B cell (primary cell): ENCODE measurements around the gene DPYSL4. TPM values are rescaled to one million over a fixed set of nuclear protein-coding genes. Genes with fewer than 3 reads are reported as not detected.

ENCODE experiments used
- ATAC-seq: fragments of 200-7000 bp; cut with Tn5 transposase; one replicate; pipeline ENCODE4 v1.10.0; 2021; ENCODE audit warnings: low read depth, mild to moderate bottlenecking, moderate number of reproducible peaks, moderate library complexity
- CTCF ChIA-PET: fragments of 350-600 bp; sonication (Branson Sonifier 250); formaldehyde crosslinking; loops from one replicate; lab custom pipeline; 2021; ENCODE audit warnings: antibody characterized with exemption, inconsistent platforms; lab: Charles Lee
- POLR2A ChIA-PET: fragments of 350-600 bp; sonication (Branson Sonifier 250); formaldehyde crosslinking; loops from one replicate; lab custom pipeline; 2021; ENCODE audit warnings: antibody characterized with exemption; lab: Charles Lee
- DNase-seq: peaks from one replicate; pipeline ENCODE4 v3.0.0; 2013
- H2AFZ ChIP-seq: 2 replicates; pipeline ENCODE4 v1.6.1; 2012; ENCODE audit warnings: mild to moderate bottlenecking, low read depth, low read length; ENCODE audit not compliant: insufficient read depth, poor library complexity, severe bottlenecking
- H3K27ac ChIP-seq, 2 donors: 1 replicate in 1 of 2; 2 replicates in 1 of 2; pipeline ENCODE4 v1.5.1; 2012 to 2013; ENCODE audit warnings: low read length in 2 of 2, mild to moderate bottlenecking in 2 of 2, moderate library complexity in 1 of 2
- H3K27me3 ChIP-seq, 4 experiments: fragments of 200-600 bp in 1 of 4; sonication (generic) in 1 of 4; replicated peaks in 1 of 4; 1 replicate in 2 of 4; 2 replicates in 2 of 4; pipeline versions ENCODE4 v1.6.1 to v1.7.0; 2013 to 2016; ENCODE audit warnings: low read length in 3 of 4, mild to moderate bottlenecking in 2 of 4, mixed read lengths in 1 of 4, moderate library complexity in 1 of 4; ENCODE audit not compliant: insufficient read depth in 4 of 4, control insufficient read depth in 3 of 4; ENCODE audit errors: control extremely low read depth in 1 of 4
- H3K36me3 ChIP-seq, 2 experiments: replicated peaks in 1 of 2; 1 replicate in 1 of 2; 2 replicates in 1 of 2; pipeline versions ENCODE4 v1.6.1 to v1.7.1; 2013; ENCODE audit warnings: low read length in 1 of 2; ENCODE audit not compliant: insufficient read depth in 2 of 2, control insufficient read depth in 1 of 2; ENCODE audit errors: control extremely low read depth in 1 of 2, extremely low read depth in 1 of 2
- H3K4me1 ChIP-seq, 2 donors: fragments of 200-600 bp in 1 of 2; sonication (generic) in 1 of 2; 1 replicate in 1 of 2; 2 replicates in 1 of 2; pipeline versions ENCODE4 v1.5.1 to v1.6.1; 2013 to 2017; ENCODE audit warnings: low read length in 2 of 2; ENCODE audit not compliant: control insufficient read depth in 2 of 2, insufficient read depth in 2 of 2
- H3K4me2 ChIP-seq: replicated peaks from 2 replicates; pipeline ENCODE3; 2012; ENCODE audit warnings: mild to moderate bottlenecking, low read depth, low read length; ENCODE audit not compliant: poor library complexity, severe bottlenecking
- H3K4me3 ChIP-seq, 5 experiments: fragments of 200-600 bp in 1 of 5; sonication (generic) in 1 of 5; 1 replicate in 3 of 5; 2 replicates in 2 of 5; pipeline versions ENCODE4 v1.5.1 to v1.7.0; 2011 to 2016; ENCODE audit warnings: low read length in 4 of 5, mild to moderate bottlenecking in 4 of 5, low read depth in 2 of 5, control low read depth in 1 of 5, moderate library complexity in 1 of 5; ENCODE audit not compliant: insufficient read depth in 1 of 5; ENCODE audit errors: control extremely low read depth in 1 of 5, extremely low read depth in 1 of 5
- H3K79me2 ChIP-seq: fragments of 200-600 bp; sonication (generic); one replicate; pipeline ENCODE4 v1.6.0; 2016; ENCODE audit warnings: low read length; ENCODE audit not compliant: control insufficient read depth, insufficient read depth
- H3K9ac ChIP-seq: fragments of 200-600 bp; sonication (generic); 2 replicates; pipeline ENCODE4 v1.6.1; 2017; ENCODE audit warnings: mild to moderate bottlenecking, low read length, moderate library complexity
- H3K9me3 ChIP-seq, 3 donors: one replicate each; pipeline versions ENCODE4 v1.6.1 to v1.7.1; 2013; ENCODE audit warnings: low read length in 2 of 3; ENCODE audit not compliant: control insufficient read depth in 2 of 3, insufficient read depth in 1 of 3; ENCODE audit errors: control extremely low read depth in 1 of 3
- H4K20me1 ChIP-seq: 2 replicates; pipeline ENCODE4 v1.6.0; 2012; ENCODE audit warnings: mild to moderate bottlenecking, low read length; ENCODE audit not compliant: insufficient read depth, control insufficient read depth, poor library complexity, severe bottlenecking
- H3K27ac Mint-ChIP-seq: one replicate; pipeline ENCODE4 v1.8.0; 2021; ENCODE audit warnings: mixed read lengths
- H3K27me3 Mint-ChIP-seq: one replicate; pipeline ENCODE4 v1.8.0; 2021; ENCODE audit warnings: mixed read lengths
- H3K4me1 Mint-ChIP-seq: one replicate; pipeline ENCODE4 v1.8.0; 2021; ENCODE audit warnings: mixed read lengths
- H3K4me3 Mint-ChIP-seq: one replicate; pipeline ENCODE4 v1.8.0; 2021; ENCODE audit warnings: mixed read lengths
- H3K9me3 Mint-ChIP-seq: one replicate; pipeline ENCODE4 v1.8.0; 2022; ENCODE audit warnings: mixed read lengths; ENCODE audit not compliant: insufficient read depth
- CTCF ChIP-seq: fragments of 200-600 bp; IDR thresholded peaks from one replicate; pipeline ENCODE4 v1.8.0; 2022; ENCODE audit warnings: antibody characterized with exemption, mild to moderate bottlenecking
- EZH2 ChIP-seq: IDR thresholded peaks from 2 replicates; pipeline ENCODE4 v1.6.1; 2012; ENCODE audit warnings: borderline replicate concordance, low read depth, mild to moderate bottlenecking, moderate library complexity, low read length; ENCODE audit not compliant: insufficient read depth, poor library complexity, severe bottlenecking
- WGBS: methylation state at CpG from one replicate; pipeline ENCODE4 v1.1.5; 2013; ENCODE audit warnings: missing lambda C conversion rate; ENCODE audit not compliant: insufficient coverage; 5-methylcytosine and 5-hydroxymethylcytosine counted together
- intact Hi-C: fragments of 100-400 bp; cut with micrococcal nuclease; formaldehyde crosslinking; loops from one replicate; pipeline ENCODE4 v1.10.0; 2022
- polyA plus RNA-seq: library from polyadenylated mRNA; depleted of rRNA; stranded (reverse); fragments of >200 nt; gene quantifications from 2 replicates; pipeline ENCODE4 v1.2.3, GENCODE V29; 2012
- total RNA-seq, 2 donors: library from RNA; stranded (reverse); fragments of 120-200 nt in 1 of 2; gene quantifications; 1 replicate in 1 of 2; 2 replicates in 1 of 2; pipeline versions ENCODE4 v1.2.3 to v1.2.4, GENCODE V29; 2013 to 2022

DPYSL4 gene
- total and polyA plus RNA-seq, 2 donors (not counting 1 experiment from before 2014, with no cell fraction given), result 0.03 to 0.22 TPM

GRCh38 chr10:132151286-132151950 lies 35.3 kb upstream of the DPYSL4 start:
- H3K27ac Mint-ChIP-seq, result no peak overlapping the region
- peaks cover 0 to 5% (median 0%) of the 10 kb centered on the region in 3 donors for H3K9me3 ChIP-seq
- no peak overlapping the region for H3K4me3 Mint-ChIP-seq
- H3K36me3 ChIP-seq, result no peaks in the 10 kb centered on the region
- WGBS, result 85% methylated on average over 2 of the region's 3 CpGs
- H3K9ac ChIP-seq, result no peak overlapping the region
- ChIA-PET CTCF (interaction anchor here (1.2 kb wide), 1 partner anchor 8 kb away, joined by 6 read pairs; no protein-coding TSS in a partner anchor), POLR2A (no interaction called here)
- H3K79me2 ChIP-seq, result no peaks in the 10 kb centered on the region
- H2AFZ ChIP-seq, result no peak overlapping the region
- ATAC-seq, result no peak
- no peak overlapping the region for H3K4me2 ChIP-seq
- H3K4me3 ChIP-seq, result no peak overlapping the region
- no peaks in the 10 kb centered on the region for H3K27me3 Mint-ChIP-seq
- H3K4me1 ChIP-seq, result no peaks in the 10 kb centered on the region
- TF ChIP-seq CTCF (no peak), EZH2 (no peak)
- H3K27ac ChIP-seq, result no peak overlapping the region
- intact Hi-C loops, result no loop called here
- no peaks in the 10 kb centered on the region for H3K9me3 Mint-ChIP-seq
- no peaks in the 10 kb centered on the region for H3K4me1 Mint-ChIP-seq
- DNase-seq, result no peak
- no peaks in the 10 kb centered on the region for H4K20me1 ChIP-seq
- no peaks in the 10 kb centered on the region for H3K27me3 ChIP-seq

- Histone ChIP-seq H3K4me3 (no peak overlapping the region), H3K79me2 (no peaks in the 10 kb centered on the region), H3K9ac (no peak overlapping the region), H3K9me3 (peaks cover 0 to 5% (median 0%) of the 10 kb centered on the region in 3 donors), H3K27ac (no peak overlapping the region), H3K4me1 (no peaks in the 10 kb centered on the region), H3K36me3 (no peaks in the 10 kb centered on the region), H3K27me3 (no peaks in the 10 kb centered on the region), H4K20me1 (no peaks in the 10 kb centered on the region), H3K4me2 (no peak overlapping the region), H2AFZ (no peak overlapping the region)
- no peaks in the 10 kb centered on the region for H3K27me3 Mint-ChIP-seq
- CTCF ChIA-PET, result interaction anchor here (1.2 kb wide), 1 partner anchor 9 kb away, joined by 6 read pairs; no protein-coding TSS in a partner anchor
- DNase-seq (no peak), ATAC-seq (no peak)
- no peak overlapping the region for H3K27ac Mint-ChIP-seq
- TF ChIP-seq EZH2 (no peak), CTCF (no peak)
- intact Hi-C loops, result no loop called here
- H3K4me1 Mint-ChIP-seq, result no peaks in the 10 kb centered on the region
- H3K4me3 Mint-ChIP-seq, result no peak overlapping the region
- 50% methylated on average over 1 of the region's 3 CpGs for WGBS
- POLR2A ChIA-PET, result no interaction called here
- H3K9me3 Mint-ChIP-seq, result no peaks in the 10 kb centered on the region
These were observed 34.7 kb upstream of the DPYSL4 start for GRCh38 chr10:132151951-132152505.
